Measurements from ENCODE around the gene MAGED2. TPM values are rescaled to one million over a fixed set of nuclear protein-coding genes. Genes with fewer than 3 reads are reported as not detected.

MAGED2 gene
- total and polyA plus RNA-seq, 10 of the 15 experiments (the other 5 are each of a cell fraction or from before 2014, with no cell fraction given): 25.6 to 47.8 (median 38.4) TPM

DNA sequence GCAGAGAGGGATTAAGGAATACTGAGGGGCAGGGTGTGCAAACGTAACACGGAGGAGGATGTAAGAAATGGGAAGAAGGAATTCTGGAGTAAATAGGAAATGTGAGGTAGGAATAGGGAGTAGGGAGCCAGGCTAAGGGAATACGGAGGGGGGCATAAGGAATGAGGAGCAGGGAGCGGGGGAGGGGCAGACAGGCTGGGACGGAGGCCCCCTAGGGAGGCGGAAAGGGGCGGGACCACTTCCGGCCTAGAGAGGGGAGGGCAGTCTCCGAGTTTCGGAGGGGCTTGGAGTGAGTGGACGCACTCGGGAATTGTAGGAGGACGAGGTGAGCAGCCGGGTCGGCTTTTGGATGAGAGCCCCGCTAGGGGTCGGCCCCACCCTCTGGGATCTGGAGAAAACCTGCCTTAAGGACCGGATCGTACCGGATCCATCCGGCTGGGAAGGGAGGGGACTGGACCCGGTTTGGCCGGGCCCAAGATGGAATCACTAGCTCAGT is 612 bp downstream of the MAGED2 start (continued):
- TF ChIP-seq CUX1 (IDR thresholded peaks at IDR 0.05; ENCODE audit: insufficient replicate concordance, low read depth, low read length) (no peak), NR2C1 (IDR thresholded peaks at IDR 0.05) (no peak), SMAD5 (IDR thresholded peaks at IDR 0.05; ENCODE audit: low read depth) (no peak), PBX3 (IDR thresholded peaks at IDR 0.05; ENCODE audit: insufficient replicate concordance, low read depth, low read length) (no peak), TARDBP (IDR thresholded peaks at IDR 0.05; ENCODE audit: borderline replicate concordance) (no peak), GABPA (IDR thresholded peaks at IDR 0.05; ENCODE audit: low read depth) (peak; percentile 48; the same call in 1 of the 2 replicates), FOS (IDR thresholded peaks at IDR 0.05; ENCODE audit: borderline replicate concordance, extremely low read depth, insufficient read length) (no peak), FOXM1 (IDR thresholded peaks at IDR 0.05; ENCODE audit: low read depth, low read length) (no peak), ZNF274 (IDR thresholded peaks at IDR 0.05; ENCODE audit: insufficient read depth, insufficient read length) (no peak), POLR2AphosphoS2 (IDR thresholded peaks at IDR 0.05; ENCODE audit: low read depth, low read length) (no peak), HDGF (IDR thresholded peaks at IDR 0.05) (no peak), BCL11A (IDR thresholded peaks at IDR 0.05; ENCODE audit: low read depth, low read length) (no peak), FOXK2 (IDR thresholded peaks at IDR 0.05) (no peak), MTA3 (IDR thresholded peaks at IDR 0.05; ENCODE audit: borderline replicate concordance, low read length) (no peak), ATF2 (IDR thresholded peaks at IDR 0.05; ENCODE audit: low read length) (no peak), SMC3 (IDR thresholded peaks at IDR 0.05; ENCODE audit: borderline replicate concordance, low read length) (no peak), IKZF2 (IDR thresholded peaks at IDR 0.05) (peak; percentile 66 to 80), SMARCA5 (IDR thresholded peaks at IDR 0.05) (no peak), RB1 (IDR thresholded peaks at IDR 0.05; ENCODE audit: borderline replicate concordance) (no peak)
- TF ChIP-seq, protein P1, sequence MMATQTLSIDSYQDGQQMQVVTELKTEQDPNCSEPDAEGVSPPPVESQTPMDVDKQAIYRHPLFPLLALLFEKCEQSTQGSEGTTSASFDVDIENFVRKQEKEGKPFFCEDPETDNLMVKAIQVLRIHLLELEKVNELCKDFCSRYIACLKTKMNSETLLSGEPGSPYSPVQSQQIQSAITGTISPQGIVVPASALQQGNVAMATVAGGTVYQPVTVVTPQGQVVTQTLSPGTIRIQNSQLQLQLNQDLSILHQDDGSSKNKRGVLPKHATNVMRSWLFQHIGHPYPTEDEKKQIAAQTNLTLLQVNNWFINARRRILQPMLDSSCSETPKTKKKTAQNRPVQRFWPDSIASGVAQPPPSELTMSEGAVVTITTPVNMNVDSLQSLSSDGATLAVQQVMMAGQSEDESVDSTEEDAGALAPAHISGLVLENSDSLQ (IDR thresholded peaks at IDR 0.05): no peak
- TF ChIP-seq, protein P2, sequence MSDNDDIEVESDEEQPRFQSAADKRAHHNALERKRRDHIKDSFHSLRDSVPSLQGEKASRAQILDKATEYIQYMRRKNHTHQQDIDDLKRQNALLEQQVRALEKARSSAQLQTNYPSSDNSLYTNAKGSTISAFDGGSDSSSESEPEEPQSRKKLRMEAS (IDR thresholded peaks at IDR 0.05; ENCODE audit: low read depth, low read length): no peak

Measured in GM12878 (cell line).